A673 (cell line): ENCODE measurements around the gene TIGAR. TPM values are rescaled to one million over a fixed set of nuclear protein-coding genes. Genes with fewer than 3 reads are reported as not detected.

Experiments used
- BruUV-seq: library from RNA; stranded (reverse); fragments of 400-500 nt; replicated peaks from 2 replicates; lab custom pipeline; 2021; lab: Mats Ljungman, UMichigan
- CTCF ChIA-PET: fragments of 300-600 bp; sonication (Branson Sonifier 250); formaldehyde crosslinking; loops from one replicate; lab custom pipeline; 2022; ENCODE audit warnings: antibody characterized with exemption; lab: Charles Lee
- POLR2A ChIA-PET: fragments of 300-600 bp; sonication (Branson Sonifier 250); formaldehyde crosslinking; loops from one replicate; lab custom pipeline; 2022; ENCODE audit warnings: antibody characterized with exemption; ENCODE audit not compliant: low non-redundant PET; lab: Charles Lee
- DNase-seq: peaks from one replicate; pipeline ENCODE4 v3.0.0-alpha.2; 2015; ENCODE audit warnings: low spot score
- H3K27ac ChIP-seq: fragments of 200-600 bp; sonication (generic); 2 replicates; pipeline ENCODE4 v1.5.1; 2016; ENCODE audit warnings: mixed run types, low read depth, mild to moderate bottlenecking, mixed read lengths, antibody characterized with exemption, low read length; ENCODE audit not compliant: poor library complexity, severe bottlenecking
- H3K27me3 ChIP-seq: fragments of 200-600 bp; sonication (generic); replicated peaks from 2 replicates; pipeline ENCODE4 v1.6.1; 2017; ENCODE audit warnings: mixed run types, low read depth, mild to moderate bottlenecking, mixed read lengths, antibody characterized with exemption, low read length; ENCODE audit not compliant: insufficient read depth, poor library complexity
- H3K36me3 ChIP-seq: fragments of 200-600 bp; sonication (generic); 2 replicates; pipeline ENCODE4 v1.6.1; 2016; ENCODE audit warnings: mixed run types, mild to moderate bottlenecking, mixed read lengths, antibody characterized with exemption, low read length; ENCODE audit not compliant: insufficient read depth, poor library complexity, severe bottlenecking
- H3K4me1 ChIP-seq: fragments of 200-600 bp; sonication (generic); 2 replicates; pipeline ENCODE4 v1.6.1; 2017; ENCODE audit warnings: mixed run types, mild to moderate bottlenecking, mixed read lengths, antibody characterized with exemption, low read length; ENCODE audit not compliant: insufficient read depth, poor library complexity, severe bottlenecking
- H3K4me3 ChIP-seq: fragments of 200-600 bp; sonication (generic); 2 replicates; pipeline ENCODE4 v1.5.1; 2016; ENCODE audit warnings: low read depth, mixed run types, mild to moderate bottlenecking, mixed read lengths, low read length; ENCODE audit not compliant: poor library complexity, severe bottlenecking
- H3K9me3 ChIP-seq: fragments of 200-600 bp; sonication (generic); 2 replicates; pipeline ENCODE4 v1.6.1; 2016; ENCODE audit warnings: mixed run types, low read depth, mild to moderate bottlenecking, mixed read lengths, antibody characterized with exemption, low read length; ENCODE audit not compliant: poor library complexity, severe bottlenecking
- EZH2 ChIP-seq: fragments of 200-600 bp; sonication (generic); IDR thresholded peaks from 2 replicates; pipeline ENCODE4 v1.6.1; 2017; ENCODE audit warnings: borderline replicate concordance, low read depth, mild to moderate bottlenecking, mixed read lengths, antibody characterized with exemption, low read length; ENCODE audit not compliant: poor library complexity, severe bottlenecking
- intact Hi-C: fragments of 100-400 bp; cut with micrococcal nuclease; formaldehyde crosslinking; loops from one replicate; pipeline ENCODE4 v1.10.0; 2022; ENCODE audit not compliant: unreplicated experiment
- total RNA-seq: library from RNA; stranded (reverse); gene quantifications from 2 replicates; pipeline ENCODE4 v1.2.3, GENCODE V29; 2021
- TF ChIP-seq, protein P1 (sequence below): fragments of 300-800, 200-600 bp; sonication (generic); conservative IDR thresholded peaks from 2 replicates; pipeline ENCODE4 v1.5.1; 2017; ENCODE audit warnings: low read depth, mild to moderate bottlenecking, antibody characterized with exemption, low read length, moderate library complexity, mixed read lengths

TIGAR gene
- total RNA-seq, 1 experiment from 2014 or later: 15.5 TPM

DNA sequence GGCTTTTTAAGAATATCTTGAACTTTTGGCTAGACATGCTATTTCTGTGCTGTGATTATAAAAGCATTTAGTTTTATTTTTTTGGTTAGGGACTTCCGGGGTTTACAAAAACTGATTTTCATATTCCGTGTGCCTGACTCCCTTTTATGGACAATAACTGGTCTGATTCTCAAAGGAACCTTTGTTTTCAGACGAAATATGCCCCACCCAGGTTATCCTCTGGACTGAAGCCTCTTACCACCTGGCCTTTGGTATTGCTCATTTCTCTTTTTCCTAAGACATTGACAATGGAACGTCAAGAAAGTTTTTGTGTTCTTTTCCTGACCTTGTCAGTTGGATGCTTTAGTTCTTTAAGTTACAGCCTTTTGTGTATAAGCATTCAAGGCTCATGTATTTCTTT lies 10.8 kb downstream of the TIGAR start:
- CTCF ChIA-PET: no interaction called here
- no peaks in the 10 kb centered on the region for H3K4me1 ChIP-seq
- no TSS peak for BruUV-seq
- H3K4me3 ChIP-seq: no peak overlapping the region
- intact Hi-C loops: no loop called here
- no peaks in the 10 kb centered on the region for H3K27me3 ChIP-seq
- no peak overlapping the region for H3K27ac ChIP-seq
- H3K9me3 ChIP-seq: no peaks in the 10 kb centered on the region
- no peak for DNase-seq
- H3K36me3 ChIP-seq: no peaks in the 10 kb centered on the region
- TF ChIP-seq EZH2: no peak
- TF ChIP-seq, protein P1, sequence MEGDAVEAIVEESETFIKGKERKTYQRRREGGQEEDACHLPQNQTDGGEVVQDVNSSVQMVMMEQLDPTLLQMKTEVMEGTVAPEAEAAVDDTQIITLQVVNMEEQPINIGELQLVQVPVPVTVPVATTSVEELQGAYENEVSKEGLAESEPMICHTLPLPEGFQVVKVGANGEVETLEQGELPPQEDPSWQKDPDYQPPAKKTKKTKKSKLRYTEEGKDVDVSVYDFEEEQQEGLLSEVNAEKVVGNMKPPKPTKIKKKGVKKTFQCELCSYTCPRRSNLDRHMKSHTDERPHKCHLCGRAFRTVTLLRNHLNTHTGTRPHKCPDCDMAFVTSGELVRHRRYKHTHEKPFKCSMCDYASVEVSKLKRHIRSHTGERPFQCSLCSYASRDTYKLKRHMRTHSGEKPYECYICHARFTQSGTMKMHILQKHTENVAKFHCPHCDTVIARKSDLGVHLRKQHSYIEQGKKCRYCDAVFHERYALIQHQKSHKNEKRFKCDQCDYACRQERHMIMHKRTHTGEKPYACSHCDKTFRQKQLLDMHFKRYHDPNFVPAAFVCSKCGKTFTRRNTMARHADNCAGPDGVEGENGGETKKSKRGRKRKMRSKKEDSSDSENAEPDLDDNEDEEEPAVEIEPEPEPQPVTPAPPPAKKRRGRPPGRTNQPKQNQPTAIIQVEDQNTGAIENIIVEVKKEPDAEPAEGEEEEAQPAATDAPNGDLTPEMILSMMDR: no peak
- POLR2A ChIA-PET: no interaction called here

DNA sequence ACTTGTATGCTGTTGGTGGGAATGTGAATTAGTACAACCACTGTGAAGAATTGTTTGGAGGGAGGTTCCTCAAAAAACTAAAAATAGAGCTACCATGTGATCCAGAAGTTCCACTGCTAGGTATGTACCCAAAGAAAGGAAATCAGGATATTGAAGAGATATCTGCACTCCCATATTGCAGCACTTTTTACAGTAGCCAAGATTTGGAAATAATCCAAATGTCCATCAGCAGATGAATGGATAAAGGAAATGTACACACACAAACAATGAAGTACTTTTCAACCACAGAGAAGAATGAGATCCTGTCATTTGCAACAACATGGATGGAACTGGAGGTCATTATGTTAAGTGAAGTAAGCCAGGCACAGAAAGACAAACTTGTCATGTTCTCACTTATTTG lies 25.9 kb downstream of the TIGAR start:
- no peaks in the 10 kb centered on the region for H3K36me3 ChIP-seq

DNA sequence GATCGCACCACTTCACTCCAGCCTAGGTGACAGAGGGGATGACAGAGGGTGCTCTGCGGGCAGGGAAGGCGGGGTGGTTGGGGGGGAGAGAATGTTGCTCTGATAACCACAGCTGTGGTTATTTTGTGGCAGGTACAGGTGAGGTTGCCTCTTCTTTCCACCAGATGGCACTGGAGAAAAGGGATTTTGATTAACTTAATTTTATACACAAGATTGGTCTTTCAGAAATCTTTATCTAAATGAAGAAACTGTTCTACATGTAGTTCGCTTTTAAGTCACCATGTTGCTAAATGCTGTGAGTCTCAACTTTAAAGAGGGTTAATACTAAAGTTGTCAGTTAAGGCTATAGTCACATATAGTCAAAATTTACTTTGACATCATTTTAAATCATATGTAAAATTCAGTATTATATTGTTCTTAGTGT lies 32.8 kb downstream of the TIGAR start:
- TF ChIP-seq, protein P1: peak; percentile 49
- no peak for TF ChIP-seq EZH2
- no TSS peak for BruUV-seq
- DNase-seq: peak; percentile 24
- Histone ChIP-seq H3K4me1 (no peaks in the 10 kb centered on the region), H3K27me3 (no peaks in the 10 kb centered on the region), H3K27ac (no peak overlapping the region), H3K36me3 (no peaks in the 10 kb centered on the region), H3K9me3 (no peaks in the 10 kb centered on the region), H3K4me3 (no peak overlapping the region)
- ChIA-PET CTCF (no interaction called here), POLR2A (no interaction called here)
- intact Hi-C loops: loop anchor here (2.0 to 5.0 kb wide), 2 partner anchors 173 to 404 kb away; no protein-coding TSS in a partner anchor

More for the DNA sequence above, 25.9 kb downstream of the TIGAR start:
- ChIA-PET CTCF (no interaction called here), POLR2A (no interaction called here)
- no peak for DNase-seq
- Histone ChIP-seq H3K4me3 (no peak overlapping the region), H3K27ac (no peak overlapping the region), H3K9me3 (no peaks in the 10 kb centered on the region), H3K4me1 (no peaks in the 10 kb centered on the region), H3K27me3 (no peaks in the 10 kb centered on the region)
- TF ChIP-seq, protein P1: no peak
- no peak for TF ChIP-seq EZH2
- intact Hi-C loops: no loop called here
- no TSS peak for BruUV-seq
